Activated T-cell treated with anti-CD3 and anti-CD28 coated beads for 1 hour (primary cell): ENCODE results near the gene ULK4.
"Not testable (repeated sequence)": the region's sequence is repeated elsewhere in the genome, so short reads cannot be mapped to it uniquely, and the experiment has no call there.

Experiments
- DNase-seq: peaks from one replicate; pipeline ENCODE4 v3.0.0-alpha.2; 2020; ENCODE audit warnings: low read depth

The ULK4 gene

DNA sequence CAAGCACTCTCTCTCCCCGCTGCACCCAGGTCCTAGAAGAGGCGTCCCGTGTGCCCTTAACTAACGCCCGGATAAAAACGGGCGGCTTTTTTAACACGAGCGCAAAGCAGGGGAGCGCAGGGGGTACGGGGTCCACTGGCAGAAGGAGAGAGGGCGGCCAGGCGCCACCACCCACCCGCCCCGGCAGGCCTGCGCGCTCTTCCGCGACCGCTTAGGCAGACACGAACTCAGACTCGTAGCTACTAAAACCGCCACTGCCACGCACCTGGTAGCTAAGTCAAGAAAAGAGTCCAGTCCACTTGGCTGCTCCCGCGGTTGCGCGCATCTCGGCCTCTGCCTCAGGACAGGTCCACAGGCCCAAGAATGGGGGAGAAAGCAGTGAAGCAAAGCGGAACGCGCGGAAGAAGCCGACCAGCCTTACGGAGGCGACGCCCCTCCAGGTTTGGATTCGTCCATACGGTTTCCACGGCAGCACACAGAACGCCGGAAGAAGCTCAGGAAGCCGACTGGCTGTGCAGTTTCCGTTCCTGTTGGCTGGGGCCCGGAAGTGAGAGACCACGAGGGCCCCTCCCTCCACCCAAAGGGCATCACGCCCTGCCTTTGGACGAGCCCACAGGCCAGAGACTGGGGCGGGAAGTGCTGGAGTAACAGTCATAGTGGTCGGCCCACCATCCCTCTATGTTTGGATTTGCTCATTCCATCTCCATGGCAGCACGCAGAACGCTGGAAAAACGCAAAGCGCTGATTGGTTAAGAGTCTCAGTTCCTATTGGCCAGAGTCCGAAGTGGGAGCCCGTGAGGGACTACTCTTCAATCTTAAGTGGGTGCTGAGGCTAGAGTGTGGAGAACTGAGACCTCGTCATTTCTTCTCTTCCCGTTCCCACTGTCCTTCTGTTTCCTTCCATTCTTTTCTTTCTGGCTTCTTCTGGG lies at the start of gene ULK4:
ULK4 (minus strand) TSS at position 353 of the 929 bp plus-strand sequence. CDS start 7,344 bp downstream, outside the sequence.
- peak; percentile 85 for DNase-seq

DNA sequence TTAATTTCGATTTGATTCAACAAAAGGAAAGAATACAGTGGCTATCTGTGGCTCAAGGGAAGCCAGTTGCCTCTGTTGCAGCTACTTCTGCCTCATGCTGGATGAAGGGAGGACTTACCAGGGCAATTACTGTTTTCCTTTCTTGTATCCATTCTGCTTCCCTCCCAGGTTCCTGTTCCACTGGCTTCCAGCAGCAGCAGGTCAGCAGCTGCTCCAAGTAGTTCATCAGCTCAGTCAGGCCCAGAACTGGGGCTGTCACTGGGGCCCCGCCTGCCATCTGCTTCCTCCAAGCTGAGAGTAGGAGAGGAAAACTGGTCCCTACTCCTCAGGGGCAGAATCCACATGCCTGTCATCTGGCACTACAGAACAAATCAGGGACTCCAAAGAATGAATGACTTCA lies 48.6 kb upstream of the ULK4 start:
- no peak for DNase-seq

DNA sequence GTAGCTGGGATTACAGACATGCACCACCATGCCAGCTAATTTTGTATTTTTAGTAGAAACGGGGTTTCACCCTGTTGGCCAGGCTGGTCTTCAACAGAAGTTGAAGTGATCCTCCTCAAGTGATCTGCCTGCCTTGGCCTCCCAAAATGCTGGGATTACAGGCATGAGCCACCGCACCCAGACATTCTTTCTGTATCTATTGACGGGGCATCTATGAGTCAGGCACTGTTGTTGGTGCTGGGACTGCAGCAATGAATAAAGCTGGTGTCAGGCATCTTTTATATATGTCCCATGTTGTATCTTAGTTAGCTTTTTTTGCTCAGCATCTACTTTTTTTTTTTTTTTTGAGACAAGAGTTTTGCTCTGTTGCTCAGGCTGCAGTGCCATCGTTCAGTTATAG lies 47.6 kb upstream of the ULK4 start:
- no peak for DNase-seq

DNA sequence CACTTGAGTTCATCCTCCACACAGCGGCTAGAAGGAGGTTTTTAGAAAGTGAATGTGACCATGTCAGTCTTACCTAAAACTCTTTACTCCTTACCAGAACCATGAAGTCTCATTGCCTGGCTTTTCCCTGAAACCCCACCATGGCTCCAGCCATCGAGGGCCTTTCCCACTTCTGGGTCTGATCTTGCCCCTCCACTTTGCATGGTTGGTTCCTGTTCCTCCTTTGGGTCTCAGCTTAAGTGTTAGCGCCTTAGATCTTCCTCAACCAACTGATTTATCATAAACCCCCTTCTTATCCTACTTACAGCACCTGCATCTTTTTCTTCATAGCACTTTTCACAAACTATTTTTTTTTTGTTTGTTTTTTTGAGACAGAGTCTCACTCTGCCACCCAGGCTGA lies 45.9 kb upstream of the ULK4 start:
- no peak for DNase-seq

DNA sequence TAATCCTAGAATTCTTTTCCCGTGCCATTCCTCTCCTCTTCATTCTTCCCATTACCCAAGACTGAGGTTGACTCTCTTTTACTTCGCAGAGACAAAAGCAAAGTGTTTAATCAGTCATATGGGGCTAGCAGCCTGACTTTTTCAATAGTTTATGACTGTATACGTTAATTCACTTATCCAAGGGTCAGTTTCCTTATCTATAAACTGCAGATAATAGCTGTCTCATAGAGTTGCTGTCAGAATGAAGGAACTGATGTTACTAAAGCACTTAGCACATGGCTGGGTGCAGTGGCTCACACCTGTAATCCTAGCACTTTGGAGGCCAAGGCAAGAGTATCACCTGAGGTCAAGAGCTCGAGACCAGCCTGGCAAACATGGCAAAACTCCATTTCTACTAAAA lies 43.5 kb upstream of the ULK4 start:
- DNase-seq, result no peak

DNA sequence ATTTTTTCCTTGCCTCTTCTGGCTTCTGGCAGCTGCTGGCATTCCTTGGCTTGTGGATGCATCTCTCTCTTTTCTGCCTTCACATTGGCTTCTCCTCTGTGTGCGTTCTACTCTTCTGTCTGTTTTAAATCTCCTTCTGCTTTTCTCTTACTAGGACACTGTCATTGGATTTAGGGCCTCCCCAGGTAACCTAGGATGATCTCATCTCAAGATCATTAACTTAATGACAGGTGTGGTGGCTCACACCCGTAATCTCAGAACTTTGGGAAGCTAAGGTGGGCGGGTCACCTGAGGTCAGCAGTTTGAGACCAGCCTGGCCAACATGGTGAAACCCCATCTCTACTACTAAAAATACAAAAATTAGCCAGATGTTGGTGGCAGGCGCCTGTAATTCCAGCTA lies 40.9 kb upstream of the ULK4 start:
- no peak for DNase-seq

DNA sequence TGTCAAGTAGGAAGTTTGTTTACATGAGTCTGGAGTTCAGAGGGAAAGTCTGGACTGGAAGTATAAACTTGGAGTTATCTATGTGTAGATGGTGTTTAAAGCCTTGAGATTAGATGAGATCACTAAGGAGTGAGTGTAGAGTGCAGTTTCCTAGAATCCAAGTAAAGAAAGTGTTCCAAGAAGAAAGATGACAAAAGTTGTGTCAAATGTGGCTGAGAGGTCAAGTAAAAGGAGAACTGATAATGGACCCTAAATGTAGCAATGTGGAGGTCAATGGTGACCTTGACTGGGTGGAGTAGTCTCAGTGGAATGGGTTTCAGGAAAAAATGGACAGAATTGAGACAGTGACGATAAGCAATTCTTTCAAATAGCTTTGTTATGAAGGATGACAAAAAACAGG lies 39.9 kb upstream of the ULK4 start:
- DNase-seq, result no peak

DNA sequence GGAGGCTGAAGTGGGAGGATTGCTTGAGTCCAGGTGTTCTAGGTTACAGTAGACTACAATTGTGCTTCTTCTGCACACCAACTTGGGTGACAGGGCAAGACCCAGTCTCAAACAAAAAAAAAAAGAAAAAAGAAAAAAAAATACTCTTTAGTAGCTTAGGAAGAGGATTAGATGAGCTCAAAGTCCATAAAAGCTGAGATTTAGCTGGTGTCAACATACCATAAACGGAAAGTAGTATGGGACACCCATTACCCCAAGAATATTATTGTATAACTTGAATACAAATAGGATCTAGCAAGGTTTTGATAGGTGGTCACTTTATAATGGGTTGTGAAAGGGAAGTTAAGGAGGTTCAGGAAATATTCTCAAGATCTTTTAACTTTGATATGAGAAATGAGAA lies 38.0 kb upstream of the ULK4 start:
- DNase-seq, result no peak

DNA sequence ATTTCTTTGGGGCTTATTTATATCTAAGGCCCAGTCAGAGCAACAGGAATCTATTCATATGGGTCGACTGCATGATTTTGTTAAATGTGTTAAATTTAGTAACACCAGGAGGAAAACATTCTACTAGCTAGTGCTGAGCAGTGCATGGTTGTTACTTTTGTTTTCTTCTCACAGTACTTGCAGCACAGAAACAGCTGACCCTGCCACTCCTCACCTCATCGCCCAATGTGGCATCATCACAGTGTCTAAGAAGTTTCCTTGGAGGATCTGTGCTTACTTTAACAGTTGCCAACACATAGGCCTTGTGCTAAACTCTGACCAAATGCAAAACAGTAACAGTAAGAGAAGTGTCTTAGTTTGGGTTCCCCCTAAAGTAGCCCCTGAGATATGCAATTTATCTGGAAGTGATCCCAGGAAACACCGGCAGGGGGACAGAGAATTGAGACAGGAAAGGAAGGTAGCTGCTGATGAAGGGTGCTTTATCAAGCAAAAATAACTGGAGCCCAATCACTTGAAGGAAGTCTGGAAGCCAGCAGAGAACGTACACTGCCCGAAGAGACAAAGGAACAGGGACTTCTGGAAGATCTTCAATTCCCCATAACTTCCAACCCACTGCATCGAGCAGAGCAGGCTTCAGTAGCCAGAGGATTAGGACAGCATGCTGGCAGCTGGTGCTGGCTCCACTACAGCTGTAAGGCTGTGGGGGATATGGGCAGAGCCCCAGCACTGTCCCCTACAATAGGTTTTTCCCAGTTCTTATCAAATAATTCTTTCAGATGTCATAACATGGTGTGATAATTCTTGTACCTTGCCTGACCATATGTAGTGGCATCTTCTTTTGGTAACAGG lies 36.0 kb upstream of the ULK4 start:
- DNase-seq, result no peak

DNA sequence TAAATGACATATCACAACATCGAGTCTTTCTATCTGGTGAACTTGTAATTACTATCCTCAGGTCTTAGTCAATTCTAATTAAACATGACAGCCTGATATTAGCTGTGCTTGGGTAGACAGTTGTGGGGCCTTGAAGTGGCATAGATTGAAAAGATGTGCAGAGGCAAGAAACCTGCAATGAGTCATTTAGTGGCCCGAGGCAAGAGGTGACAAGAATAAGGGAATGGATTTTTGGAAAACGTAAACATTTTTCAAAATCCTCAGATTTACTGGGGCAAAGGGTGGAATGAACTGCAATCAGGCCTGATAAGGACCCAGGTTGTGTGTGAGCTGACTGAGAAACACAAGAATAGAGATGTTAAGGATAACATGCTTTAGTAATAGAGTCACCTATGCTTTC lies 29.5 kb upstream of the ULK4 start:
- DNase-seq, result no peak

DNA sequence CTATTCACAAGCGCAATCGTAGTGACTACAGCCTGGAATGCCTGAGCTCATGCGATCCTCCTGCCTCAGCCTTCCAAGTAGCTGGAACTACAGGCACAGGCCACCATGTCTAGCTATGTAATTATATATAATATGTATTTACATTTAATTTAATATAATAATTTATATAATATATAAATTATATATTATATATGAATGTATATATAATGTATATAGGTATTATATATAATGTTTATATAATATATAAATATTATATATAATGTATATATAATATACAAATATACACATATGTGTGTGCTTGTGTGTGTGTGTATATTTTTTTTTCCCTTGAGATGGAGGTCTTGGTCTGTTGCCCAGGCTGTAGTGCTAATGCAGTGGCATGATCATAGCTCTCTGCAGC lies 27.6 kb upstream of the ULK4 start:
- DNase-seq, result no peak

DNA sequence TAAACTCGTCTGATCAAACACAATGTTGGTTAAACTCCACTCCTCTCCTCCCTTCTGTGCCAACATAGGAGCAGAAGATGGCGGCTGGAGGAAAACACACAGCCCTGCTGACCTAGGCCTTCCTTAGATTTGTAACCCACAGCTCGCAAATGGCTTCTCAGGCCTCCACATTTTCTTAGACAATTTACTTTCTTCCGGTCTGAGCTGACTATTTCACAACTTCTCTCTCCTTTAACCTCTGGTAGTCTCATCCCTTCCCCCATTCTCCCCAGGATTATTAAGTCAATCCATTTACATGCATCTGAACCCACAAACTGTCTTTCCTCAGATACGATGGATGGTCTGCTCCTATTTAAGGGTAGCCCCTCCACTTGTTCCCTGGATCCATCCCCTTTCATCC lies 25.7 kb upstream of the ULK4 start:
- DNase-seq, result no peak

DNA sequence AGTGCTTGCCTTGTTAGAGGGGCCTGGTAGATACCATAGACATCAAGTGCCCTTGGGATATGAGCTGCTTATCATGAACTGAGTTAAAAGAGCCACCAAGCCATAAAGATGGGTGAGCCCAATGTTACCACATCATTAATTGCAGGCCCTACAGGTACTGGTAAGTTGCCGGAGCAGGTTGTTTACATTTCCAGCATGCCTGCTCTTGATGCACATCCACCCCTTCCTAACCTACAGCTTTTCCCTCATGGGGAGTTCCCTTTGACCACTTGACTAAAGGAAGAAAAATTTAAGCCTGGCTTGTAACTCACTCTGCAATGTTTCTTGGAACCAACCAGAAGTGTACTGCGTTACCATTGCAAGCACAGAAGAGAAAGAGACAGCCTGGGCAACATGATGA lies 24.7 kb upstream of the ULK4 start:
- no peak for DNase-seq

DNA sequence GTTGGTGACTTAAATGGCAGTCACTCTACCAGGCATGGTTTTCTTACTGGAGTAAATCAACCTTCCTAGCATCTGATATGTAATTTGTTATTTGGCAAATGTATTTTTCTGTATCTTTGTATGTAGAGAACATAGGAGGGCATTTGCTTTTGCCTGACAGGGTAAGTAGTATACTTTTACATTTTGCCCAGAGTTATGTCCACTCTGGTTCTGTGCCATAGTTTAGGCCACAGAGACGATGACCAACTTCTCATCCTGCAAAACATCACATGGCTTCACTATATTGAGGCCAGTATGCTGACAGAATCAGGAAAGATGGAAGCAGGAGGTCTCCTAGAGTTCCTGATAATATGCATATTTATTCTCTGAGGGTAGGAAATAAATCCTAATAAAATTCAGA lies 23.1 kb upstream of the ULK4 start:
- DNase-seq, result no peak

DNA sequence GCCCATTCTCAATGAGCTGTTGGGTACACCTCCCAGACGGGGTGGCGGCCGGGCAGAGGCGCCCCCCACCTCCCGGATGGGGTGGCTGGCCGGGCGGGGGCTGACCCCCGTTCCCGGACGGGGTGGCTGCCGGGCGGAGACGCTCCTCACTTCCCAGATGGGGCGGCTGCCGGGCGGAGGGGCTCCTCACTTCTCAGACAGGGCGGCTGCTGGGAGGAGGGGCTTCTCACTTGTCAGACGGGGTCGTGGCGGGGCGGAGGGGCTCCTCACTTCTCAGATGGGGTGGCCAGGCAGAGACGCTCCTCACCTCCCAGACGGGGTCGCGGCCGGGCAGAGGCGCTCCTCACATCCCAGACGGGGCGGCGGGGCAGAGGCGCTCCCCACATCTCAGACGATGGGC lies 21.2 kb upstream of the ULK4 start:
- not testable (repeated sequence) for DNase-seq

DNA sequence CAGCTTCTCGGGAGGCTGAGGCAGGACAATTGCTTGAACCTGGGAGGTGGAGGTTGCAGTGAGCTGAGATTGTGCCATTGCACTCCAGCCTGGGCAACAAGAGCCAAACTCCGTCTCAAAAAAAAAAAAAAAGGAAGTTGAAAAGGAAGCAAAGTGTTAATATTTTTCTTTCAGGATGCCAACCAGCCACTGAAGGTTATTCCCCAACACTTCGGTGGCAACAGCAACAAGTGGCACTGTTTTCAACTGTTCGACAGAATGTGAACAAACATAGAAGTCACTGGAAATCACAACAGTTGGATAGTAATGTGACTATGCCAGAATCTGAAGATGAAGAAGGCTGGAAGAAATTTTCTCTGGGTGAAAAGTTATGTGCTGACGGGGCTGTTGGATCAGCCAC lies 15.5 kb upstream of the ULK4 start:
- DNase-seq, result not testable (repeated sequence)

DNA sequence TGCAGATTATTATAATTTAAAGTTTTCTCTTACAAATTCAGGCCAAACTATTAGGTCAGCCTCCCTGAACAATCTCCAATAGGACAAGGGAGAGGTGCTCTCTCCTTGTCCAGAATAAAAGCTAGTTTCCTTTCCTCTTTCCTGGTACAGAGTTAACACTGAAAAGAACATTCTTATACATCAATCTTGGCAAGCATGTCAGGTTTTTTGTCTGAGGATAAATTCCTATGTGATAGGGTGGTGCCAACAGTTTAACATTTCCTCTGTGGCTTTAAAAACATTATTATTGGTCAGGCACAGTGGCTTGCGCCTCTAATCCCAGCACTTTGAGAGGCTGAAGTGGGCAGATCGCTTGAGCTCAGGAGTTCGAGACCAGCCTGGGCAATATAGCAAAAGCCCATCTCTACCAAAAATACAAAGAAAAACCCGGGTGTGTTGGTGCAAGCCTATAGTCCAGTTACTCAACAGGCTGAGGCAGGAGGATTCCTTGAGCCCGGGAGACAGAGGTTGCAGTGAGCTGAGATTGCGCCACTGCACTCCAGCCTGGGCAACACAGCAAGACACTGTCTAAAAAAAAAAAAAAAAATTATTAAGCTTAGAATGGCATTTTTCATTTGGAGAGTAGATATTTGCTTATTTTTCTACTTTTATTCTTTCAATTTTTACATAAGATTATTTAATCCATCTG lies 13.7 kb upstream of the ULK4 start:
- DNase-seq, result no peak

DNA sequence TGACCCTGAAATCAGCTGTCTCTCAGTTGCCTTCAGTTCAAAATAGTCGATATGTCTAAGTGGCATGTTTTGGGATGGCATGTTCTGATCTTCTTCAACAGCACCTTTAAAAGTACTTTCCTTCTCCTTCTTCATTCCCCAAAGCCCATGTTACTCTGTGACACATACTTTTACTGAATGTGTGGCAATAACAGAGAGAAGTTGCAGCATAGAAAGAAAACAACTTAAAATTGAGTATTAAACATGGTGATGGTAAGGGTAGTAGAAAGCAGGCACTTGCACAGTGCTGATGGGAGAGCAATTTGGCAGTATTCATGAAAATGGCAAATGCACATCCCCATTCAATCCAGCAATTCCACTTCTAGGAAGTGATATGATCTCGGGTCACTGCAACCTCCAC lies 12.3 kb upstream of the ULK4 start:
- DNase-seq, result no peak

DNA sequence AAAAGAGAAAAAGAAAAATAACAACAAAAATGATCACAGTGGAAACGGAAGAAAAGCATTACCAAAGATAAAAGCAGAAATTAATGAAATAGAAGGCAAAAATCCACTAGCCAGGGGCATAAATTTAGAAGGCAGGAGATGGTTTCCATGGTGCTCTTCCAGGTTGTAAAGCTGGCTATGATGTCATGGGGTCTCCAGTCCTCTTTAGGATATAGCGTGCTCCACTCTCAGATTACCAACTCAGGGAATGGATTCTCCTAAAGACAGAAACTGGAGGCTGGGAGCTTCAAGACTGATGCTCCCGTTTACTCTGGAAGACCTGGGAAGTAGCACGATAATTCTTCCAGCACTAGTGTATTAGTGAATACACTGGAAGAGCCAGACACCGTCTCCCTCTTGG lies 10.9 kb upstream of the ULK4 start:
- no peak for DNase-seq

DNA sequence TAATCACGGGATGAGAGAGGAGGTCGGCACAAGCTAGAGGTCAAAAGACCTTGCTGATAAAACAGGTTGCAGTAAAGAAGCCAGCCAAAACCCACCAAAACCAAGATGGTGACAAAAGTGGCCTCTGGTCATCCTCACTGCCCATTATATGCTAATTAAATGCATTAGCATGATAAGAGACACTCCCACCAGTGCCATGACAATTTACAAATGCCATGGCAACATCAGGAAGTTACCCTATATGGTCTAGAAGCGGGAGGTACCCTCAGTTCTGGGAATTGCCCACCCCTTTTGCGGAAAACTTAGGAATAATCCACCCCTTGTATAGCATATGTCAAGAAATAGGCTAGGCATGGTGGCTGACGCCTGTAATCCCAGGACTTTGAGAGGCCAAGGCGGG lies 4.3 kb upstream of the ULK4 start:
- no peak for DNase-seq

DNA sequence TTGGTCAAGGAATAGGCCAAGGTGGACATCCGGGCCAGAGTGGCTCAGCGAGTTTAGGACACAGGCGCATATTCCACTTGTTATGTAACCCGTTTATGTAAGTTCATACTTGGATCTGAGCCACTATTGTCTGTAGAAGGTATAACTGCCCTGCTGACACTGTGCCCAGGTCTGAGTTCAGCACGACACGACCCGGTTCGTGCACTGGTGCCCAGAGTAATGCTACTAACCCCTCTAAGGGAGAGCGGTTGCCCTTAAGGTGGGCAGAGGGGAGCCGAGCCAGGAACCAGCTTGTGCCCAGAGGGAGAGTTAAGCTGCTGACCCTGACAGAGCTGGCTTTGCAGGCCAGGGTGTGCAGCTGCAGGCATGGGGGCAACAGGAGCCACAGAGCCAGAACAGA lies 1.9 kb upstream of the ULK4 start:
- DNase-seq, result no peak
